H1 (cell line): ENCODE results near the gene SLC39A8. TPM values are rescaled to one million over a fixed set of nuclear protein-coding genes. Genes with fewer than 3 reads are reported as not detected.

Experiments
- CHD1 ChIP-seq: IDR thresholded peaks from 2 replicates; pipeline ENCODE4 v1.6.1; 2012; ENCODE audit warnings: low read depth, low read length, improper control_type of control experiment
- EGR1 ChIP-seq: IDR thresholded peaks from 2 replicates; pipeline ENCODE4 v1.6.1; 2011; ENCODE audit warnings: low read depth, low read length, borderline replicate concordance
- EP300 ChIP-seq, 2 experiments: IDR thresholded peaks; 1 replicate in 1 of 2; 2 replicates in 1 of 2; pipeline ENCODE4 v1.6.1; 2011 to 2012; ENCODE audit warnings: low read depth in 2 of 2, low read length in 2 of 2, mild to moderate bottlenecking in 2 of 2, borderline replicate concordance in 1 of 2, inconsistent platforms in 1 of 2, moderate library complexity in 1 of 2
- JUN ChIP-seq: IDR thresholded peaks from 2 replicates; pipeline ENCODE4 v1.6.1; 2011; ENCODE audit warnings: low read depth, mild to moderate bottlenecking, improper control_type of control experiment, low read length
- RBBP5 ChIP-seq: IDR thresholded peaks from 2 replicates; pipeline ENCODE4 v1.7.1; 2012; ENCODE audit warnings: low read depth, mild to moderate bottlenecking, inconsistent platforms, low read length, moderate library complexity, borderline replicate concordance
- TEAD4 ChIP-seq: IDR thresholded peaks from 2 replicates; pipeline ENCODE4 v1.6.1; 2012; ENCODE audit warnings: low read depth, low read length, inconsistent platforms, mixed read lengths
- polyA plus RNA-seq, 7 experiments: library from polyadenylated mRNA; depleted of rRNA in 3 of 7; stranded (reverse) in 5 of 7; unstranded in 2 of 7; fragments of >200 nt in 5 of 7; fragments of 200-250 nt in 2 of 7; gene quantifications; 1 replicate in 5 of 7; 2 replicates in 1 of 7; 4 replicates in 1 of 7; pipeline versions ENCODE4 v1.2.1 to v1.2.3, GENCODE V29; 2011 to 2013; ENCODE audit warnings: missing spikeins in 2 of 7, mixed read lengths in 2 of 7
- total RNA-seq: library from RNA; stranded (reverse); fragmentation: NEBNext Ultra II Directional; extraction: Animal tissue kit (Norgen Biotek cat#: 25700); gene quantifications from 2 replicates; pipeline ENCODE4 v1.2.1, GENCODE V29; 2021
- TF ChIP-seq, protein P1 (sequence below): IDR thresholded peaks from 2 replicates; pipeline ENCODE4 v1.6.1; 2012; ENCODE audit warnings: low read length, inconsistent platforms
- TF ChIP-seq, protein P2 (sequence below), 3 experiments: IDR thresholded peaks; 1 replicate in 2 of 3; 2 replicates in 1 of 3; pipeline versions ENCODE4 v1.5.1 to v1.6.1; 2011; ENCODE audit warnings: low read length in 3 of 3, mild to moderate bottlenecking in 3 of 3, inconsistent platforms in 2 of 3, low read depth in 1 of 3, moderate library complexity in 1 of 3; ENCODE audit not compliant: insufficient read depth in 1 of 3; ENCODE audit errors: control extremely low read depth in 1 of 3

The SLC39A8 gene
- total and polyA plus RNA-seq, 2 of the 8 experiments (the other 6 are each of a cell fraction or from before 2014, with no cell fraction given), result 6.4 to 38.7 TPM

DNA sequence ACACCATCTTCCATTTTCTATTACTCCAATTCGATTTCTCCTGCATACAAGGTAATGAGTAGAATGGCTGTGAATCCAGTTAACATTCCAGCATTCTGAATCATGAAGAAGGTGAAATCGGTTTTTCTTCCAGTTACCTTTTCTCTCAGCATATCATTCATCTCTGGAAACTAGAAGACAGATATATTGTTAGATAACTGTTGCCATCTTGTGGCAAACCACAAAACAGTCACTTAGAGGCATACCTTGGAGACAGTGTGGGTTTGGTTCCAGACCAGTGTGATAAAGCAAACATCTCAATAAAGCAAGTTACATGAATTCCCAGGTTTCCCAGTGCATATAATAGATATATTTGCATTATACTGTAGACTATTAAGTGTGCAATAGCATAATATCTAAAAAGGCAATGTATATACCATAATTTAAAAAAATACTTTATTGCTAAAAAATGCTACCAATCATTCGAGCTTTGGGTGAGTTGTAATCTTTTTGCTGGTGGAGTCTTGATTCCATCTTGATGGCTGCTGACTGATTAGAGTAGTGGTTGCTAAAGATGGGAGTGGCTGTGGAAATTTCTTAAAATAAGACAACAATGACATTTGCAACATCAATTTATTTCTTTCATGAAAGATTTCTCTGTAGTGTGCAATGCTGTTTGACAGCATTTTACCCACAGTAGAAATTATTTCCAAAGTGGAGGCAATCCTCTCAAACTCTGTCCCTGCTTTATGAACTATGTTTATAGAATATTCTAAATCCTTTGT, 82.1 kb downstream of the SLC39A8 start (continued):
- TF ChIP-seq, protein P1, sequence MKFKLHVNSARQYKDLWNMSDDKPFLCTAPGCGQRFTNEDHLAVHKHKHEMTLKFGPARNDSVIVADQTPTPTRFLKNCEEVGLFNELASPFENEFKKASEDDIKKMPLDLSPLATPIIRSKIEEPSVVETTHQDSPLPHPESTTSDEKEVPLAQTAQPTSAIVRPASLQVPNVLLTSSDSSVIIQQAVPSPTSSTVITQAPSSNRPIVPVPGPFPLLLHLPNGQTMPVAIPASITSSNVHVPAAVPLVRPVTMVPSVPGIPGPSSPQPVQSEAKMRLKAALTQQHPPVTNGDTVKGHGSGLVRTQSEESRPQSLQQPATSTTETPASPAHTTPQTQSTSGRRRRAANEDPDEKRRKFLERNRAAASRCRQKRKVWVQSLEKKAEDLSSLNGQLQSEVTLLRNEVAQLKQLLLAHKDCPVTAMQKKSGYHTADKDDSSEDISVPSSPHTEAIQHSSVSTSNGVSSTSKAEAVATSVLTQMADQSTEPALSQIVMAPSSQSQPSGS, result no peak
- TF ChIP-seq TEAD4 (peak; percentile 44; the same call in 1 of the 2 replicates), RBBP5 (no peak), JUN (no peak), EP300 (IDR thresholded peaks at IDR 0.05; ENCODE audit: borderline replicate concordance in 1 of 2, low read depth in 2 of 2, low read length in 2 of 2) (no peak), EGR1 (no peak), CHD1 (no peak)
- TF ChIP-seq, protein P2, sequence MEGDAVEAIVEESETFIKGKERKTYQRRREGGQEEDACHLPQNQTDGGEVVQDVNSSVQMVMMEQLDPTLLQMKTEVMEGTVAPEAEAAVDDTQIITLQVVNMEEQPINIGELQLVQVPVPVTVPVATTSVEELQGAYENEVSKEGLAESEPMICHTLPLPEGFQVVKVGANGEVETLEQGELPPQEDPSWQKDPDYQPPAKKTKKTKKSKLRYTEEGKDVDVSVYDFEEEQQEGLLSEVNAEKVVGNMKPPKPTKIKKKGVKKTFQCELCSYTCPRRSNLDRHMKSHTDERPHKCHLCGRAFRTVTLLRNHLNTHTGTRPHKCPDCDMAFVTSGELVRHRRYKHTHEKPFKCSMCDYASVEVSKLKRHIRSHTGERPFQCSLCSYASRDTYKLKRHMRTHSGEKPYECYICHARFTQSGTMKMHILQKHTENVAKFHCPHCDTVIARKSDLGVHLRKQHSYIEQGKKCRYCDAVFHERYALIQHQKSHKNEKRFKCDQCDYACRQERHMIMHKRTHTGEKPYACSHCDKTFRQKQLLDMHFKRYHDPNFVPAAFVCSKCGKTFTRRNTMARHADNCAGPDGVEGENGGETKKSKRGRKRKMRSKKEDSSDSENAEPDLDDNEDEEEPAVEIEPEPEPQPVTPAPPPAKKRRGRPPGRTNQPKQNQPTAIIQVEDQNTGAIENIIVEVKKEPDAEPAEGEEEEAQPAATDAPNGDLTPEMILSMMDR (IDR thresholded peaks at IDR 0.05; ENCODE audit: control extremely low read depth in 1 of 3, insufficient read depth in 1 of 3, low read depth in 1 of 3, low read length in 3 of 3), result peak in 2 of 3 experiments; percentile 44 to 63; a peak in 2 of 4 replicates
